AG10803 (cell line): ENCODE data around the gene FBXO22.
"Not testable (repeated sequence)": the region's sequence is repeated elsewhere in the genome, so short reads cannot be mapped to it uniquely, and the experiment has no call there.

ENCODE experiments used
- DNase-seq: peaks from one replicate; pipeline ENCODE4 v3.0.0; 2010; ENCODE audit warnings: low read depth
- H3K4me3 ChIP-seq: 2 replicates; pipeline ENCODE4 v1.5.1; 2011; ENCODE audit warnings: mild to moderate bottlenecking, low read length, control low read depth
- CTCF ChIP-seq: conservative IDR thresholded peaks from 2 replicates; pipeline ENCODE4 v1.5.1; 2011; ENCODE audit warnings: mild to moderate bottlenecking, low read length, control low read depth, inconsistent platforms

FBXO22 gene

GRCh38 chr15:75903331-75904239 is at the start of gene FBXO22:
Gene FBXO22 (plus strand): TSS chr15:75903878. CDS start chr15:75903964, 86 bp downstream.
- TF ChIP-seq CTCF = no peak
- H3K4me3 ChIP-seq = peak within 1 kb of the TSS; percentile 97
- peak; percentile 87 for DNase-seq

- H3K4me3 ChIP-seq = no peak overlapping the region
- no peak for DNase-seq
- TF ChIP-seq CTCF = no peak
Measured at GRCh38 chr15:75857886-75858285, 45.8 kb upstream of the FBXO22 start.

- no peak overlapping the region for H3K4me3 ChIP-seq
- TF ChIP-seq CTCF = no peak
- peak; percentile 31 for DNase-seq
Measured at GRCh38 chr15:75861750-75862402, 41.8 kb upstream of the FBXO22 start.

- no peak for DNase-seq
- TF ChIP-seq CTCF = no peak
- H3K4me3 ChIP-seq = no peak overlapping the region
Measured at GRCh38 chr15:75862796-75863195, 40.9 kb upstream of the FBXO22 start.

GRCh38 chr15:75864213-75865059 is 39.2 kb upstream of the FBXO22 start:
- no peak for DNase-seq
- TF ChIP-seq CTCF = no peak

GRCh38 chr15:75866045-75866444 is 37.6 kb upstream of the FBXO22 start:
- not testable (repeated sequence) for DNase-seq, H3K4me3 ChIP-seq

More at GRCh38 chr15:75864213-75865059, 39.2 kb upstream of the FBXO22 start:
- no peak overlapping the region for H3K4me3 ChIP-seq

- no peak overlapping the region for H3K4me3 ChIP-seq
- TF ChIP-seq CTCF = no peak
- no peak for DNase-seq
Measured at GRCh38 chr15:75866916-75867315, 36.8 kb upstream of the FBXO22 start.
